CD14-positive monocyte (primary cell): ENCODE results near the gene SYMPK. TPM values are rescaled to one million over a fixed set of nuclear protein-coding genes. Genes with fewer than 3 reads are reported as not detected.
A peak's percentile ranks its signal among the peaks of the same experiment; 100 is the strongest.

Experiments
- DNase-seq, 3 donors: peaks; one replicate each; pipeline ENCODE4 v3.0.0-alpha.2; 2011 to 2022
- H2AFZ ChIP-seq: 2 replicates; pipeline ENCODE4 v1.6.0; 2012; ENCODE audit warnings: mild to moderate bottlenecking, low read depth, low read length, inconsistent platforms; ENCODE audit not compliant: insufficient read depth, poor library complexity, severe bottlenecking
- H3K27ac ChIP-seq, 2 donors: 1 replicate in 1 of 2; 2 replicates in 1 of 2; pipeline ENCODE4 v1.5.1; 2012 to 2013; ENCODE audit warnings: low read length in 2 of 2, control low read depth in 1 of 2, inconsistent platforms in 1 of 2, low read depth in 1 of 2, mild to moderate bottlenecking in 1 of 2
- H3K27me3 ChIP-seq, 2 donors: one replicate each; pipeline versions ENCODE4 v1.6.0 to v1.6.1; 2011 to 2013; ENCODE audit warnings: low read length in 2 of 2; ENCODE audit not compliant: control insufficient read depth in 2 of 2, insufficient read depth in 2 of 2
- H3K36me3 ChIP-seq, 2 donors: replicated peaks in 1 of 2; 1 replicate in 1 of 2; 2 replicates in 1 of 2; pipeline versions ENCODE4 v1.5.1 to v1.6.1; 2012 to 2013; ENCODE audit warnings: low read length in 2 of 2, control low read depth in 1 of 2, inconsistent platforms in 1 of 2, mild to moderate bottlenecking in 1 of 2; ENCODE audit not compliant: insufficient read depth in 2 of 2, control insufficient read depth in 1 of 2
- H3K4me1 ChIP-seq, 2 donors: 1 replicate in 1 of 2; 2 replicates in 1 of 2; pipeline versions ENCODE4 v1.5.1 to v1.6.1; 2012 to 2013; ENCODE audit warnings: low read length in 2 of 2, control low read depth in 1 of 2, inconsistent platforms in 1 of 2, mild to moderate bottlenecking in 1 of 2, moderate library complexity in 1 of 2; ENCODE audit not compliant: insufficient read depth in 2 of 2, control insufficient read depth in 1 of 2
- H3K4me2 ChIP-seq: replicated peaks from 2 replicates; pipeline ENCODE3; 2012; ENCODE audit warnings: low read length, moderate library complexity, mild to moderate bottlenecking; ENCODE audit not compliant: poor library complexity, severe bottlenecking; ENCODE audit errors: extremely low read depth
- H3K4me3 ChIP-seq, 3 experiments: fragments of 200-600 bp in 1 of 3; sonication (generic) in 1 of 3; replicated peaks in 1 of 3; 1 replicate in 2 of 3; 2 replicates in 1 of 3; pipeline ENCODE4 v1.5.1; 2011 to 2013; ENCODE audit warnings: low read length in 3 of 3, mild to moderate bottlenecking in 3 of 3, control low read depth in 2 of 3, low read depth in 2 of 3, inconsistent platforms in 1 of 3, moderate library complexity in 1 of 3
- H3K79me2 ChIP-seq: 2 replicates; pipeline ENCODE4 v1.6.0; 2012; ENCODE audit warnings: mild to moderate bottlenecking, control low read depth, inconsistent platforms, low read length, moderate library complexity; ENCODE audit not compliant: insufficient read depth
- H3K9ac ChIP-seq: 2 replicates; pipeline ENCODE4 v1.6.0; 2017; ENCODE audit warnings: low read length, mild to moderate bottlenecking; ENCODE audit not compliant: insufficient read depth, poor library complexity, severe bottlenecking
- H3K9me3 ChIP-seq, 2 donors: replicated peaks in 1 of 2; 1 replicate in 1 of 2; 2 replicates in 1 of 2; pipeline versions ENCODE4 v1.5.1 to v1.6.1; 2012 to 2013; ENCODE audit warnings: low read length in 2 of 2, control low read depth in 1 of 2; ENCODE audit not compliant: control insufficient read depth in 1 of 2, insufficient read depth in 1 of 2
- H4K20me1 ChIP-seq: 2 replicates; pipeline ENCODE4 v1.6.0; 2012; ENCODE audit warnings: mild to moderate bottlenecking, low read length, control low read depth, moderate library complexity; ENCODE audit not compliant: insufficient read depth
- H3K27ac Mint-ChIP-seq, 7 donors: one replicate each; pipeline ENCODE4 v1.8.0; 2020; ENCODE audit warnings: mild to moderate bottlenecking in 7 of 7, mixed read lengths in 7 of 7, moderate library complexity in 6 of 7, inconsistent platforms in 2 of 7
- H3K27me3 Mint-ChIP-seq, 3 donors: one replicate each; pipeline ENCODE4 v1.8.0; 2021 to 2022; ENCODE audit warnings: low read depth in 3 of 3, mild to moderate bottlenecking in 3 of 3, mixed read lengths in 3 of 3, moderate library complexity in 3 of 3, inconsistent platforms in 1 of 3
- H3K36me3 Mint-ChIP-seq, 2 donors: one replicate each; pipeline ENCODE4 v1.8.0; 2020; ENCODE audit warnings: mixed read lengths in 2 of 2, inconsistent platforms in 1 of 2, mild to moderate bottlenecking in 1 of 2
- H3K4me1 Mint-ChIP-seq: one replicate; pipeline ENCODE4 v1.8.0; 2020; ENCODE audit warnings: mild to moderate bottlenecking, mixed read lengths
- H3K4me3 Mint-ChIP-seq, 2 donors: one replicate each; pipeline ENCODE4 v1.8.0; 2020; ENCODE audit warnings: mild to moderate bottlenecking in 2 of 2, mixed read lengths in 2 of 2, moderate library complexity in 1 of 2
- H3K9me3 Mint-ChIP-seq, 7 donors: one replicate each; pipeline ENCODE4 v1.8.0; 2020 to 2022; ENCODE audit warnings: mixed read lengths in 7 of 7, mild to moderate bottlenecking in 6 of 7, moderate library complexity in 6 of 7, inconsistent platforms in 2 of 7
- CTCF ChIP-seq: fragments of 200-600 bp; IDR thresholded peaks from one replicate; pipeline ENCODE4 v1.8.0; 2022; ENCODE audit warnings: antibody characterized with exemption, mild to moderate bottlenecking
- WGBS: methylation state at CpG from one replicate; pipeline ENCODE4 v1.1.5; 2013; ENCODE audit warnings: missing lambda C conversion rate; ENCODE audit not compliant: insufficient coverage; 5-methylcytosine and 5-hydroxymethylcytosine counted together
- intact Hi-C, 2 donors: fragments of 100-400 bp; cut with micrococcal nuclease; formaldehyde crosslinking; loops; one replicate each; pipeline versions ENCODE4 v1.15.0 to v1.15.1; 2023
- polyA plus RNA-seq, 3 donors: library from polyadenylated mRNA; depleted of rRNA in 1 of 3; unstranded in 2 of 3; stranded (reverse) in 1 of 3; fragments of 300-500 nt in 2 of 3; fragments of >200 nt in 1 of 3; fragmentation: Illumina TruSeq in 2 of 3; gene quantifications; 1 replicate in 2 of 3; 2 replicates in 1 of 3; pipeline ENCODE4 v1.2.3, GENCODE V29; 2012 to 2021

SYMPK gene
- polyA plus RNA-seq, 3 donors: 5.6 to 96.1 (median 15.7) TPM

GRCh38 chr19:45895519-45895972, 32.6 kb upstream of the SYMPK start:
- peak overlapping the region in 1 of 7 donors; percentile 44 for H3K27ac Mint-ChIP-seq

GRCh38 chr19:45890877-45891276, 27.9 kb upstream of the SYMPK start:
- H3K4me3 Mint-ChIP-seq: no peak overlapping the region
- H3K9ac ChIP-seq: no peak overlapping the region
- WGBS: 89% methylated on average over 9 of the region's 17 CpGs
- H3K27me3 ChIP-seq: no peaks in the 10 kb centered on the region
- H3K27me3 Mint-ChIP-seq: no peaks in the 10 kb centered on the region
- peaks cover 19% of the 10 kb centered on the region in 2 donors for H3K4me1 ChIP-seq
- H3K4me1 Mint-ChIP-seq: peaks cover 16% of the 10 kb centered on the region
- no peak for DNase-seq
- H2AFZ ChIP-seq: no peak overlapping the region
- H3K4me3 ChIP-seq: no peak overlapping the region
- no peak for TF ChIP-seq CTCF
- no peaks in the 10 kb centered on the region for H3K9me3 Mint-ChIP-seq
- peaks cover 15 to 17% of the 10 kb centered on the region in 2 donors for H3K36me3 ChIP-seq
- intact Hi-C loops: no loop called here
- no peak overlapping the region for H3K27ac Mint-ChIP-seq
- no peak overlapping the region for H3K27ac ChIP-seq
- peaks cover 20 to 41% of the 10 kb centered on the region in 2 donors for H3K36me3 Mint-ChIP-seq
- no peak overlapping the region for H3K4me2 ChIP-seq
- no peaks in the 10 kb centered on the region for H3K9me3 ChIP-seq
- H4K20me1 ChIP-seq: peaks cover 4% of the 10 kb centered on the region
- H3K79me2 ChIP-seq: no peaks in the 10 kb centered on the region

More at GRCh38 chr19:45895519-45895972, 32.6 kb upstream of the SYMPK start:
- peaks cover 0 to 2% (median 0%) of the 10 kb centered on the region in 3 donors for H3K27me3 Mint-ChIP-seq
- H4K20me1 ChIP-seq: peaks cover 14% of the 10 kb centered on the region
- no peak overlapping the region for H2AFZ ChIP-seq
- H3K79me2 ChIP-seq: no peaks in the 10 kb centered on the region
- H3K4me1 ChIP-seq: peaks cover 18 to 20% of the 10 kb centered on the region in 2 donors
- no peak overlapping the region for H3K27ac ChIP-seq
- no peaks in the 10 kb centered on the region for H3K9me3 ChIP-seq
- H3K9ac ChIP-seq: no peak overlapping the region
- DNase-seq: no peak
- H3K27me3 ChIP-seq: no peaks in the 10 kb centered on the region
- TF ChIP-seq CTCF: no peak
- H3K9me3 Mint-ChIP-seq: no peaks in the 10 kb centered on the region
- peaks cover 29 to 54% of the 10 kb centered on the region in 2 donors for H3K36me3 ChIP-seq
- H3K4me3 ChIP-seq: no peak overlapping the region
- intact Hi-C loops: no loop called here
- H3K4me3 Mint-ChIP-seq: no peak overlapping the region
- peaks cover 23% of the 10 kb centered on the region for H3K4me1 Mint-ChIP-seq
- WGBS: 98% methylated on average over 8 of the region's 9 CpGs
- H3K36me3 Mint-ChIP-seq: peaks cover 34 to 67% of the 10 kb centered on the region in 2 donors
- no peak overlapping the region for H3K4me2 ChIP-seq
